Neural progenitor cell (in vitro differentiated cells): ENCODE results near the gene SLC6A15. TPM values are rescaled to one million over a fixed set of nuclear protein-coding genes. Genes with fewer than 3 reads are reported as not detected.

ENCODE experiments used
- DNase-seq: peaks from one replicate; pipeline ENCODE4 v3.0.0-alpha.2; 2016; ENCODE audit warnings: low spot score
- H2AFZ ChIP-seq: fragments of 200-600 bp; sonication (generic); replicated peaks from 2 replicates; pipeline ENCODE4 v1.6.1; 2016; ENCODE audit warnings: antibody characterized with exemption
- H3F3A ChIP-seq: fragments of 200-600 bp; sonication (generic); 2 replicates; pipeline ENCODE4 v1.6.1; 2016; ENCODE audit warnings: antibody characterized with exemption, low read depth
- H3K27ac ChIP-seq: fragments of 200-600 bp; sonication (generic); 2 replicates; pipeline ENCODE4 v1.5.1; 2016; ENCODE audit warnings: mild to moderate bottlenecking
- H3K27me3 ChIP-seq: fragments of 200-600 bp; sonication (generic); 2 replicates; pipeline ENCODE4 v1.6.1; 2016; ENCODE audit warnings: mild to moderate bottlenecking, moderate library complexity
- H3K36me3 ChIP-seq: fragments of 200-600 bp; sonication (generic); 2 replicates; pipeline ENCODE4 v1.5.1; 2016
- H3K4me1 ChIP-seq: fragments of 200-600 bp; sonication (generic); 2 replicates; pipeline ENCODE4 v1.6.1; 2016; ENCODE audit warnings: mixed run types
- H3K4me2 ChIP-seq: fragments of 200-600 bp; sonication (generic); 2 replicates; pipeline ENCODE4 v1.6.1; 2016
- H3K4me3 ChIP-seq: fragments of 200-600 bp; sonication (generic); 2 replicates; pipeline ENCODE4 v1.5.1; 2016
- H3K79me2 ChIP-seq: fragments of 200-600 bp; sonication (generic); 2 replicates; pipeline ENCODE4 v1.6.1; 2016; ENCODE audit warnings: low read depth
- H3K9ac ChIP-seq: fragments of 200-600 bp; sonication (generic); 2 replicates; pipeline ENCODE4 v1.6.1; 2016
- H3K9me3 ChIP-seq: fragments of 200-600 bp; sonication (generic); 2 replicates; pipeline ENCODE4 v1.5.1; 2016; ENCODE audit warnings: low read depth
- H4K20me1 ChIP-seq: fragments of 200-600 bp; sonication (generic); 2 replicates; pipeline ENCODE4 v1.6.1; 2016; ENCODE audit warnings: low read depth
- H3K27ac Mint-ChIP-seq: 3 replicates; pipeline ENCODE4 v1.8.0; 2021; ENCODE audit warnings: mixed read lengths
- H3K27me3 Mint-ChIP-seq: 2 replicates; pipeline ENCODE4 v1.8.0; 2022; ENCODE audit warnings: low read depth, mild to moderate bottlenecking, inconsistent platforms, moderate library complexity, mixed read lengths; ENCODE audit not compliant: insufficient read depth
- H3K36me3 Mint-ChIP-seq: 3 replicates; pipeline ENCODE4 v1.8.0; 2021; ENCODE audit warnings: mixed read lengths
- H3K4me1 Mint-ChIP-seq: 3 replicates; pipeline ENCODE4 v1.8.0; 2021; ENCODE audit warnings: mixed read lengths
- H3K4me3 Mint-ChIP-seq: 3 replicates; pipeline ENCODE4 v1.8.0; 2021; ENCODE audit warnings: mild to moderate bottlenecking, moderate library complexity, mixed read lengths
- H3K9me3 Mint-ChIP-seq: 3 replicates; pipeline ENCODE4 v1.8.0; 2020; ENCODE audit warnings: mixed read lengths
- CTCF ChIP-seq: fragments of 200-600 bp; sonication (generic); IDR thresholded peaks from 2 replicates; pipeline ENCODE4 v1.5.1; 2017; ENCODE audit warnings: antibody characterized with exemption, mild to moderate bottlenecking
- EZH2 ChIP-seq: fragments of 200-600 bp; sonication (generic); IDR thresholded peaks from 2 replicates; pipeline ENCODE4 v1.6.1; 2017; ENCODE audit warnings: antibody characterized with exemption, mild to moderate bottlenecking, moderate library complexity
- EZH2phosphoT487 ChIP-seq: fragments of 200-600 bp; sonication (generic); IDR thresholded peaks from 2 replicates; pipeline ENCODE4 v1.6.1; 2017; ENCODE audit warnings: antibody characterized with exemption
- total RNA-seq: library from RNA; depleted of rRNA; stranded (reverse); fragments of >200 nt; gene quantifications from 2 replicates; pipeline ENCODE4 v1.2.3, GENCODE V29; 2015; ENCODE audit warnings: low replicate concordance

SLC6A15 gene
- total RNA-seq, 1 donor from 2014 or later = 25.4 TPM

DNA sequence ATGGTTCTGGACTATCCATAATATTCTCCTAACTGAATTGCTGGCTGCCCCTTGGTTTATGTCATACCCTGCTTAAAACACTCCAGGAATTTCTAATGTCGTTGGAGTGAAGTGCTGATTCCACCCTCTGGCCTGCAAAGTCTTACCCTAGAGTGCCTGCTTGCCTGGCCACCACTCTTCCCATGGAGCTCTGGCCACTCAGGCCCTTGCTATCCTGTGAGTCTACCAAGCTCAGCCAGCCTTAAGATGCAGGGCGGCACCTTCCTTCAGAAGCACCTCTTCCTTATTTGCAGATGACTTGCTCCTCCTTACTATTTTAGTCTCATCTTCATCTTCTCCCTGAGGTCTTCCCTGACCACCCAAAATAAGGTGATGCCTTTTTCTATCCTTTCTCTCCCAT is 35.3 kb downstream of the SLC6A15 start:
- no peak overlapping the region for H3K4me3 ChIP-seq
- H4K20me1 ChIP-seq = no peaks in the 10 kb centered on the region
- TF ChIP-seq EZH2 (no peak), EZH2phosphoT487 (no peak), CTCF (no peak)
- no peaks in the 10 kb centered on the region for H3K36me3 ChIP-seq
- H3K4me1 Mint-ChIP-seq = peaks cover 8% of the 10 kb centered on the region
- no peak overlapping the region for H3K9ac ChIP-seq
- H3K27me3 ChIP-seq = no peaks in the 10 kb centered on the region
- H3F3A ChIP-seq = no peaks in the 10 kb centered on the region
- no peak overlapping the region for H2AFZ ChIP-seq
- no peak overlapping the region for H3K27ac ChIP-seq
- no peak overlapping the region for H3K4me3 Mint-ChIP-seq
- no peak overlapping the region for H3K4me2 ChIP-seq
- no peaks in the 10 kb centered on the region for H3K79me2 ChIP-seq
- no peaks in the 10 kb centered on the region for H3K36me3 Mint-ChIP-seq
- DNase-seq = no peak
- H3K27me3 Mint-ChIP-seq = no peaks in the 10 kb centered on the region
- no peaks in the 10 kb centered on the region for H3K9me3 Mint-ChIP-seq
- peaks cover 5% of the 10 kb centered on the region for H3K4me1 ChIP-seq
- H3K27ac Mint-ChIP-seq = no peak overlapping the region
- H3K9me3 ChIP-seq = no peaks in the 10 kb centered on the region

GRCh38 chr12:84875241-84875640 is 37.4 kb downstream of the SLC6A15 start:
- H3K9me3 ChIP-seq = no peaks in the 10 kb centered on the region
- H3K9me3 Mint-ChIP-seq = no peaks in the 10 kb centered on the region
- H3K27ac ChIP-seq = no peak overlapping the region
- no peaks in the 10 kb centered on the region for H3K79me2 ChIP-seq
- peaks cover 2% of the 10 kb centered on the region for H3K27me3 Mint-ChIP-seq
- no peak for TF ChIP-seq EZH2phosphoT487
- TF ChIP-seq CTCF = no peak
- TF ChIP-seq EZH2 = no peak
- H3K4me1 Mint-ChIP-seq = peaks cover 11% of the 10 kb centered on the region
- H3K4me3 Mint-ChIP-seq = no peak overlapping the region
- no peak overlapping the region for H3K27ac Mint-ChIP-seq
- no peaks in the 10 kb centered on the region for H3K27me3 ChIP-seq
- H4K20me1 ChIP-seq = no peaks in the 10 kb centered on the region
- no peak overlapping the region for H3K9ac ChIP-seq
- DNase-seq = peak; percentile 79
- H2AFZ ChIP-seq = no peak overlapping the region
- H3K4me3 ChIP-seq = no peak overlapping the region
- no peaks in the 10 kb centered on the region for H3F3A ChIP-seq
- H3K4me2 ChIP-seq = peak overlapping the region; percentile 56
- H3K36me3 ChIP-seq = no peaks in the 10 kb centered on the region
- H3K4me1 ChIP-seq = peaks cover 5% of the 10 kb centered on the region
- H3K36me3 Mint-ChIP-seq = no peaks in the 10 kb centered on the region

DNA sequence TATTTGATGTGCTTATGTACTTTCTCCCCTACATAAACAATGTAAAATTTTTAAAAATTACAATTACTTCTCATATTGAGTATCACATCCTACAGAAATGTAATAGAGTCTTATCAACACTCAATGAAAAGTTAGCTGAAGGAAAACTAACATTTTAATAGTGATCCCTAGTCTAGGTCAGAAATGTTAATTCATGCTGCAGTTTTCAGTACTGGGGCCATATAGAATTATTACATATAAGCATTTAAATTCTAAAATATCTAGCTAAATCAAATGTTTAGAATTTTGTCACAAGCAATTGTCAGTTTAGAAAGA is 37.8 kb downstream of the SLC6A15 start:
- Histone ChIP-seq H3K4me3 (no peak overlapping the region), H2AFZ (no peak overlapping the region), H3K4me1 (peaks cover 5% of the 10 kb centered on the region), H3F3A (no peaks in the 10 kb centered on the region), H4K20me1 (no peaks in the 10 kb centered on the region), H3K79me2 (no peaks in the 10 kb centered on the region), H3K9me3 (no peaks in the 10 kb centered on the region), H3K36me3 (no peaks in the 10 kb centered on the region), H3K27me3 (no peaks in the 10 kb centered on the region), H3K27ac (no peak overlapping the region), H3K4me2 (peak overlapping the region; percentile 56), H3K9ac (no peak overlapping the region)
- Mint-ChIP-seq H3K9me3 (no peaks in the 10 kb centered on the region), H3K4me1 (peaks cover 11% of the 10 kb centered on the region), H3K4me3 (no peak overlapping the region), H3K27me3 (peaks cover 2% of the 10 kb centered on the region), H3K27ac (no peak overlapping the region), H3K36me3 (no peaks in the 10 kb centered on the region)
- no peak for TF ChIP-seq CTCF
- TF ChIP-seq EZH2phosphoT487 = no peak
- no peak for TF ChIP-seq EZH2
- DNase-seq = no peak
